Non-pigmented ciliary epithelial cell (primary cell): ENCODE results near the gene IGSF21.

ENCODE experiments used
- DNase-seq: peaks from one replicate; pipeline ENCODE4 v3.0.0-alpha.2; 2010; ENCODE audit warnings: low read depth

IGSF21 gene

GRCh38 chr1:18097206-18097605 is 10.4 kb upstream of the IGSF21 start:
- no peak for DNase-seq

GRCh38 chr1:18099026-18099425 is 8.6 kb upstream of the IGSF21 start:
- no peak for DNase-seq

- DNase-seq, result no peak
These were observed 7.5 kb upstream of the IGSF21 start for GRCh38 chr1:18100060-18100459.

GRCh38 chr1:18100491-18101063 is 7.0 kb upstream of the IGSF21 start:
- DNase-seq, result peak; percentile 9

GRCh38 chr1:18101508-18101907 is 6.1 kb upstream of the IGSF21 start:
- DNase-seq, result no peak

- DNase-seq, result no peak
These were observed 3.7 kb upstream of the IGSF21 start for GRCh38 chr1:18103788-18104421.

GRCh38 chr1:18104546-18105100 is 3.0 kb upstream of the IGSF21 start:
- DNase-seq, result no peak

- DNase-seq, result no peak
These were observed 2.4 kb upstream of the IGSF21 start for GRCh38 chr1:18105196-18105595.

GRCh38 chr1:18108299-18109057 is 880 bp downstream of the IGSF21 start:
- no peak for DNase-seq

GRCh38 chr1:18109058-18109755 is 1.6 kb downstream of the IGSF21 start:
- no peak for DNase-seq

- DNase-seq, result no peak
These were observed 2.4 kb downstream of the IGSF21 start for GRCh38 chr1:18109756-18110597.

GRCh38 chr1:18110598-18110939 is 3.0 kb downstream of the IGSF21 start:
- DNase-seq, result no peak

GRCh38 chr1:18110968-18111367 is 3.4 kb downstream of the IGSF21 start:
- DNase-seq, result no peak

- no peak for DNase-seq
These were observed 4.2 kb downstream of the IGSF21 start for GRCh38 chr1:18111605-18112297.

- no peak for DNase-seq
These were observed 5.0 kb downstream of the IGSF21 start for GRCh38 chr1:18112611-18113010.

- DNase-seq, result no peak
These were observed 7.3 kb downstream of the IGSF21 start for GRCh38 chr1:18114726-18115410.

GRCh38 chr1:18116777-18117176 is 9.2 kb downstream of the IGSF21 start:
- DNase-seq, result no peak

GRCh38 chr1:18118078-18118477 is 10.5 kb downstream of the IGSF21 start:
- no peak for DNase-seq

- no peak for DNase-seq
These were observed 10.9 kb downstream of the IGSF21 start for GRCh38 chr1:18118491-18118890.

- DNase-seq, result no peak
These were observed 11.7 kb downstream of the IGSF21 start for GRCh38 chr1:18119289-18119688.
